Stimulated activated CD4-positive, alpha-beta T cell treated with anti-CD3 and anti-CD28 coated beads, Interleukin-4, amount 100 ng/mL, for 24 hours (primary cell): ENCODE measurements around the gene SPTSSA.
"Not testable (repeated sequence)": the region's sequence is repeated elsewhere in the genome, so short reads cannot be mapped to it uniquely, and the experiment has no call there.

Source experiments
- DNase-seq: peaks from one replicate; pipeline ENCODE4 v3.0.0-alpha.2; 2020

Gene SPTSSA

DNA sequence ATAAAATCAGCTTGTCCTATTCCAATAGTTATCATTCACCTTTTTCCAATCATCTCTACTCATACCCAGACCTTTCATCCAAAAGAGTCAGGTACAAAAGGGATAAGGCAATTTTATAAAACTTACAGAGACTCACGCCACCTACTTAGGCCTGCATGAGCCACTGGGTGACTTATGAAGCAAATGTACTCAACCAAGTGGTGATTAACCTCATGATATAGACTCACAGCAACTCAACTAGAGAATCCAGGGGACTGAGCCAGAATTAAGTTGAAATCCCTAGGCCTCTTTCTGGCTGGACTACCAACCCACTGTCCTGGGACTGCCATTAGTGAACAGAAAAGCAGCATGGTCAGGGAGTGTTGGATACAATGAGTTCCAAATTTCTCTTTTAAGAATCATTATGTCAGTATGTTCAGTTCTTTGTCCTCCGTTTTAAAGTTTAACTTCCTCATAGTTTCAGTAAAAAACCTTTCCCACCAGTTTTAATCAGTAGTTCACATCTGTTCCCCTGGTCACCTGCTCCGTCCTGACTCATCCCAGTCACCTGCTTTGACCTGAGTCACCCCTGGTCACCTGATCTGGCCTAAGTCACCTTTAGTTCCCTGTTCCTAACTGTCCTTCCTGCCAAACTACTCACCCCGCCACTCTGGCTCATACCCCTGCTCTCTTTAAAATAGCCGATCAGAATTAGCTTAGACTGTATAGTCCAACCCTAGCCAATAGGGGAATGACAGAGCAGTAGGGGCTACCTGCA lies 36.8 kb downstream of the SPTSSA start:
- no peak for DNase-seq

DNA sequence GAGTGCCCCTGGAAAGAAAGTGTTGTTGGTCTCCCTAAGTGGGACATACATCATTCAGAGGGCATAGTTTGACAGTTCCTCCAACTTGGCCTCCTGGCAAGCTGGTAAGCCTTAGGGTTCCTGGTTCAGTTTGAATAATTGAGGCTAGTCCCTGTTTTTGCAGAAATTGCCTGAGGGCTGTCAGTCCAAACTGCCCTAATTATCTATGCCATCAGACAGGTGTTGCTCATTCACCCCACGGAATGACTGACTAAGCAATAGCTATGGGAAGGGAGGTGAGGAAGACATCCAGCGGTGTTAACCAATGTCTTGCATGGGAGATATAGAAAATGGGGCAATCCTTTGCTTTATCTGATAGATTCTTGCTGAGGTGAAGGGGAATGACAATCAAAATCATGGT lies 37.6 kb downstream of the SPTSSA start:
- DNase-seq: no peak

DNA sequence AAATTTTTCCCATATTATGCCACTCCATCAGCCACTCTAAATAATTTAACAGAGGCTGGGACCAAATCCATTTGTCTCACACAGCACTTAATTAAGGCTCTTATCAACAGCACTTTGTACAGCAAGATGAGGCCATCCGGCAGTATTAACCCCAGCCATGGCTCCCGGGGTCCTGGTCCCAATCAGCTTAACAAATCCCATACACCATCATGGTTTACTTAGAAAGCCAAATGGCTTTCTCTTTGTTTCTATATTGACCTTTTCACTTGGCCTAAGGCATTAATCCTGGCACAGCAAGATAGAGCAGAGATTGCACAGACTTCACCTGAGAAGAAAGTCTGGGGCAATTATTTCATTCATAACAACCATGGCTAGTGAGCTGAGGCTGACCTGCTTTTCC lies 38.6 kb downstream of the SPTSSA start:
- no peak for DNase-seq

DNA sequence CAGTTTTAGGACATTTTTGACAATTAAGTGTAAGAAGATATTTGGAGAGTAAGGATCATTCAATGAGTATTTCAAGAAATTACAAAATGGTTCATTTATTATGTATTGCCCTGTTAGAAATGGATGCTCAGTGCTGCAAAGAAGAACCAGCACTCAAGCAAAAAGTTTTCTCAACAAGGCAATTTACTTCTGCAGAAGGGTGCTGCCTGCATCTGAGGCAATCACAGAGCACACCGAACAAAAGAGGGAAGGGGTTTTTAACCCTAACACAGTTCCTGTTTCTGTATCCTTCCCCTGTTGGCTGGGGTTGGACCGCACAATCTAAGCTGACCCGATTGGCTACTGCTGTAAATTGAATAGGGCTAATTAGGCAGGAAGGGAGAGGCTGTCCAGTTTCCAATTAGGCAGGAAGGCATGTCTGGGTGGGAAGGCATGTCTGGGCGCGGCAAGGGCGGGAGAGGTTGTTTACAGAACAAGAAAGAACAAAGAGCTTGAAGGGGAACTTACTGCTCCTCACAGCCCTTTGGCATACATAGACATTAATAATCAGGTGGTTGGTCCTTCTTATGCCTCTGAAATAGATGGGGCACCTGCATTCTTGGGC lies 41.4 kb downstream of the SPTSSA start:
- no peak for DNase-seq

DNA sequence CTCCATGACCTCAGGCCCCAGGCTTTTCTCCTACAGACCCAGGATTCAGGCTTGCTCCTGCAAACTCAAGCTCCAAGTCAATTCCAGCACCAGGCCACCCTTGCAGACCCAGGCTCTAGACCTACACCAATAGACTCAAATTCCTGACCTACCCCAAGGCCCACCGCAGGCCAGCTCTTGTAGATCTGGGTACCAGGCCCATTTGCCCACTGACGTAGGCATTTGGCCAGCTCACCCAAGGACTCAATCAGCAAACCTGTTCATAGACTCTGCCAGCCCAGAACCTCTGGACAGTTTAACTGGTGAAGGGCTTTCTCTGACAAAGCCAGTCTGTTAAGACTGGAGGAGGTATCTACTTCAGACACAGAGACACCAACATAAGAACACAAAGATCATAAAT lies 52.3 kb downstream of the SPTSSA start:
- DNase-seq: no peak

DNA sequence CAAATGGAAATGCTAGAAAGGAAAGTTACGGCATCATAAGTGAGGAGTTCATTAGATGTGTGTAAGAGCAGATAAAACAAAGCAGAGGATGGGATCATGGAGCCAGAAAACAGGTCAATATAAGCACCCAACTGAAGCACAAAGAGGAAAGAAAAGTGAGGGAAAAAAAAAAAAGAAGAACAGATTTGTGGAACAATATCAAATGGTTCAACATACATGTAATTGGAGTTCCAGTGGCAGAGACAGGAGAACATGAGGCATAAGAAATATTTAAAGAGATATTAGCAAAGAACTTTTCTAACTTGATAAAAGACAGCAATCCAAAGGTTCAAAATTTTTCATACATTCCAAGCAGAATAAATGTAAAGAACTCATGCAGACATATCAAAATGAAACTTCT lies 54.1 kb downstream of the SPTSSA start:
- no peak for DNase-seq

DNA sequence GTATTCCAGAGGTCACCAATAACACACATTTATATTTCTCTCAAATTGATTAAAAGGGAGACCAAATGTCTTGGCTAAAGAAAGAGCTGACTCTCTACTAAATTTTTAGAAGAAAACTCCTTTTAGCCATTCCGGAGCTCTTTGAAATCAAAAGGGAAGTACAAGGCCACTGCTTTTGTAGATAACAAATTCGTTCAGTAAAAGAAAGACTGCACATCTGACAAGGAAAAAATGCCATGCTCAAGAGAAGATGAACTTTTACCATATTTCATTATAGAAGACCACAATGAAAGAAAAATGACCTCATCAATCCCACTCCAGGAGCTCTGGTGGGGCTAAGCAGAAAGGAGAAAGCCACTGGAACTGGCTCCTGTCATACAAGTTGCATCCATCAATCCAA lies 57.6 kb downstream of the SPTSSA start:
- no peak for DNase-seq

DNA sequence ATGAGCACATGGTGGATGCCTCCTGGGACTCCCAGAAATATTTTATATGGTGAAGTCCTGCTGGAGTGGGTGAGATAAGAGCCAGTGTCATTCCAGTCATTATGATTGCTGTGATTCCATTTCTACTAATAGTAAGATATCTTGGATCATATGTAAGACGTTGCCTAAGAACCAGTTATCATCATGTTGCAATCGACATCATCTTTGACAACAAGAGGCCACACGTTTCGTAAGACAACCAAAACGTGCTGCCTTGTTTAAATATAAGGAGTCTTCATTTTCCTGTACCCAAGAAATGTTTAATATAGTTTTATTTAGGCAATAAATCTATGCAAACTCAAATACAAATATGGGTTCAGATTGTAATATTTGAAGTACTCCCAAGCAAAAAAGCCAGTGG lies 58.4 kb downstream of the SPTSSA start:
- DNase-seq: no peak

DNA sequence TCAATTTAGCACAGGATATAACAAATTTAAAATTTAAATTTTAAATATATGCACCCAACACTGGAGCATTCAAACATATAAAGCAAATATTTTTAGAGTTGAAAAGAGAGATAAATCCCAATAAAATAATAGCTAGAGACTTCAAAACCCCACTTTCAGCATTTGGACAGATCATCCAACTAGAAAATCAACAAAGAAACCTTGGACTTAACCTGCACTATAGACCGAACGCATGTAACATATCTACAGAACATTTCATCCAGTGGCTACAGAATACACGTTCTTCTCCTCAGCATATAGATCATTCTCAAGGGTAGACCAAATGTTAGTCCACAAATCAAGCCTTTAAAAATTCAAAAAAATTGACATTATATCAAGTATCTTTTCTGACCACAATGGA lies 64.0 kb downstream of the SPTSSA start:
- DNase-seq: no peak

DNA sequence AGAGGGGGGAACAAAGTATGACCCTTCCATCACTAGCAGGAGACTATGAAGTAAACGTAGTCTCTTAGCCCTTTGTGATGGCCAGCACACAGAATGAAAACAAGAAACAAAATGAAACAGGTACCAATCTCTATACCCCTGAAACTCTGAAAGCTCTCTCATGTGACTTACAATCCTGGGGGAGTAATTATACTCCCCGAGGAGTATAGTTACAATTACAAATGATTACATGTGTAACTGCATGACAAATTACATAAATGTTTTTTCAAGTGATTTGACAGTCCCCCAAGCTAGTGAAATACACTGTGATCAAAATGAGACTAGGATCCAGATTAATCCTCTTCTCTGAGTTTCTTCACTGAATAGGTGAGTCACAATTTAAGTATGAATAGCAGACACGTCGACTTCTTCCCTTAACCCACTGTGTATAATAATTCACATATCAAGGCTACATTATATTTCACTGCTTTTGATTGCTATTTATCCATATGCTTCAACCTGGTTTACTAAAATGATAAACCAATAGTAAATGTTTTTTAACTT lies 74.0 kb downstream of the SPTSSA start:
- no peak for DNase-seq

DNA sequence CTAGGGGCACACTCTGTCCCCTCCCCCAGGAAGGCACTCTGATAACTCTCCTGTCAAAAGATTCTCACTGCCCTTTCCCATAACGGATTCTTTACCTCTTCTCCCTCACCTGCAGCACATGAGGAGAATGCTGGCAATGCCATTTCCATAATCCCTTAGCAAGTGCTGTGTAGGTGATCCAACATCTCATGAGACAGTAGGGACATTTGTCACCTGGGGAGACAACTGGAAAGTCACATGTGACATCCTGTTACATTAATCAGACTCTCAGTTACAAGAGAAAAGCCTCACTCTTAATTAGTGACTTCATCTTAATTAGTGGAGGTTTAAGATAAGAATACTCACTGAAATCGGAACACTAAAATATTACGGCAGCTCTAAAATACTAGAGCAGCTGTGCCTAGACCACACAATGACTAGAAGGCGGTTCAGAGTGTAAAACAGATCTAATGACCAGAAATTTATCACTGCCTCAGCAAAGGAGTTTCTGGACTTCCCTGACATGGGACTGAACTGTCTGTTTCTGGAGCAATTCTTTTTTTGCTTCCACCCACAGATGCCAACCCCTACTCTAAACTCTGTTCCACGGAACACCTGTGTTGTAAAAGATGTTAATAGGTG lies 75.1 kb downstream of the SPTSSA start:
- no peak for DNase-seq

DNA sequence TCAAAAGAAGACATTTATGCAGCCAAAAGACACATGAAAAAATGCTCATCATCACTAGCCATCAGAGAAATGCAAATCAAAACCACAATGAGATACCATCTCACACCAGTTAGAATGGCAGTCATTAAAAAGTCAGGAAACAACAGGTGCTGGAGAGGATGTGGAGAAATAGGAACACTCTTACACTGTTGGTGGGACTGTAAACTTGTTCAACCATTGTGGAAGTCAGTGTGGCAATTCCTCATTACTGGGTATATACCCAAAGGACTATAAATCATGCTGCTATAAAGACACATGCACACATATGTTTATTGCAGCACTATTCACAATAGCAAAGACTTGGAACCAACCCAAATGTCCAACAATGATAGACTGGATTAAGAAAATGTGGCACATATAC lies 76.2 kb downstream of the SPTSSA start:
- DNase-seq: not testable (repeated sequence)

DNA sequence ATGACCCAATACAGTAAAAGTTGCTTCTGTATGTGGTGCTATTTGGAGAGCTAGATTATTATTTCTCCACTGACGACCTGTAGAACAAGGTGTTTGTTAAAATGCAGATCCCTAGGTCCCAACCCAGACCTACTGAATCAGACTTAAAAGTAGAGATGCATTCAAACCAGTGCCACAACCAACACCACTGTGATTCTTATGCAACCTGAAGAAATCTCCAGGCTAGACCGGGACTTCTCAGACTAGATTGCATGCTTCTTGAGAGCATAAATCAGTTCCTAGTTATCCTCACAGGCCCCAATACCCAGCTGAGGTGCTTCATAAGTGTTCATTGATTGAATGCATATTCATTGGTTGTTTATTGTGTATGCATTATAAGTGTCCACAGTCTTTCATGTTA lies 78.2 kb downstream of the SPTSSA start:
- DNase-seq: no peak
